ENCODE measurements around the gene HSPA12A. TPM values are rescaled to one million over a fixed set of nuclear protein-coding genes. Genes with fewer than 3 reads are reported as not detected.
A peak's percentile ranks its signal among the peaks of the same experiment; 100 is the strongest.

The HSPA12A gene
- total RNA-seq, 2 experiments from 2014 or later, result 0.06 to 0.08 TPM

GRCh38 chr10:116740971-116741370 is 1.4 kb downstream of the HSPA12A start:
- DNase-seq, result no peak

DNA sequence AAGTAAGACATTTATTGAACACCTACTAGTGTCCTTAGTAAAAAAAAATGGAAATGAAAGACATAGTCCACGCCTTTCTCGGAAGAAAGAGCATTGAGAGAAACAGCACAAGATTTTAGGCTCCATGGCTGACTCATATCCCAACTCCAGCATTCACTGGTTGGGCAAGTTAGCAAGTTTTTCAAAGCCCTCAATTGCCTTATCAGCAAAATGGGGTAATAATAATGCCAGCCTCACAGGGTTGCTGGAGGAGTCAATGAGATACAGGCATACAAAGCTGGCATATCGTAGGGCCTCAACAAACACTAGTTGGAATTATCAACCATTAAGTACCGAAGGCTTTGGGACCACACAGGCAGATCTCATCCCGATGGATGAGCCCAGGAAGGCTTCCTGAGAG is 4.0 kb downstream of the HSPA12A start:
- Mint-ChIP-seq H3K36me3 (peaks cover 2% of the 10 kb centered on the region), H3K4me1 (no peaks in the 10 kb centered on the region), H3K9me3 (peaks cover 2% of the 10 kb centered on the region), H3K27me3 (peaks cover 74% of the 10 kb centered on the region), H3K27ac (no peak overlapping the region), H3K4me3 (no peak overlapping the region)
- no peak for DNase-seq

More at GRCh38 chr10:116740971-116741370, 1.4 kb downstream of the HSPA12A start:
- no peaks in the 10 kb centered on the region for H3K4me1 Mint-ChIP-seq
- H3K36me3 Mint-ChIP-seq, result peaks cover 2% of the 10 kb centered on the region
- peaks cover 2% of the 10 kb centered on the region for H3K9me3 Mint-ChIP-seq
- H3K27ac Mint-ChIP-seq, result no peak overlapping the region
- H3K4me3 Mint-ChIP-seq, result no peak overlapping the region
- peaks cover 76% of the 10 kb centered on the region for H3K27me3 Mint-ChIP-seq

- Mint-ChIP-seq H3K27me3 (peaks cover 77% of the 10 kb centered on the region), H3K4me3 (no peak overlapping the region), H3K27ac (no peak overlapping the region), H3K36me3 (peaks cover 2% of the 10 kb centered on the region), H3K9me3 (peaks cover 2% of the 10 kb centered on the region), H3K4me1 (no peaks in the 10 kb centered on the region)
- DNase-seq, result no peak
Observed at GRCh38 chr10:116737627-116738327, 4.6 kb downstream of the HSPA12A start.

GRCh38 chr10:116733566-116733965 is 8.8 kb downstream of the HSPA12A start:
- Mint-ChIP-seq H3K27me3 (peaks cover 92% of the 10 kb centered on the region), H3K27ac (no peak overlapping the region), H3K9me3 (peaks cover 2% of the 10 kb centered on the region), H3K36me3 (peaks cover 2% of the 10 kb centered on the region), H3K4me3 (no peak overlapping the region), H3K4me1 (no peaks in the 10 kb centered on the region)
- no peak for DNase-seq

GRCh38 chr10:116732573-116732972 is 9.8 kb downstream of the HSPA12A start:
- Mint-ChIP-seq H3K4me1 (no peaks in the 10 kb centered on the region), H3K27ac (no peak overlapping the region), H3K36me3 (peaks cover 2% of the 10 kb centered on the region), H3K9me3 (peaks cover 2% of the 10 kb centered on the region), H3K4me3 (no peak overlapping the region), H3K27me3 (peaks cover 91% of the 10 kb centered on the region)
- DNase-seq, result no peak

DNA sequence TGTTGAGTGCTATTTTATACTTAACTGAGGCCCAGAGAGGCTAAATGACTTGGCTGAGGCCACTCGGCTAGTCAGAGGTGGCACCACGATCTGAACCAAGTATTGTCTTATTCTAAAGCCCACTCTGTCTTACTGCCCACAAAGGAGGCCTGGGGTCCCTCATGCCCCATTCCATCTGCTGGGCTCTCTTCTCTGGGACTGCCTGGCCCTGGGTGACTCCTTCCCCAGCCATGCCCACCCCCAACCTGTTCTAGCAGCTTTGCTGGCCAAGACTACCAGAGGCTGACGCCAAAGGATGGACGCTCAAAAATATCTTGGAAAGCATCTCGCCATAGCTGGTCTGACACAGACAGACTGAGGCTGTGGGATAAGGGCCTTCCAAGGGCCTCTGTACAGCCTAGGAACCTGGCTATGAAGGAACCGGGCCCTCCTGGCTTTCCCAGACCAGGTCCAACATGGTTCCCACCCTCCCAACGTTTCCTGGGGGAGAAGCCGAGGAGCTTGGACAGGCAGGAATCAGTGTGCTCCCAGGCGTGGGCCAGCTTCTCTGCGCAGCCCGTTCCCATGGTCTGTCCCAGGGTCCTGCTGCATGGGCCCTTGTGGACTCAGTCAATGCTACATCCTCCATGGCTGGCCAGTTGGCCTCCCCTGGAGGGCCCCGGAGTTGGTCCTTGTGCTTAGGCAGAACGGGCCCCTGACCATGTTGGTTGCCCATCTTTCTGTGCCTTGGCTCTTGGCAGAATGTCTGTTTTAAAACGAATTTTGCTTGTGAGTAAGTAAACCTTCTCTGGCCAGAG is 11.7 kb downstream of the HSPA12A start:
- no peak overlapping the region for H3K4me3 Mint-ChIP-seq
- H3K36me3 Mint-ChIP-seq, result no peaks in the 10 kb centered on the region
- no peak overlapping the region for H3K27ac Mint-ChIP-seq
- H3K4me1 Mint-ChIP-seq, result no peaks in the 10 kb centered on the region
- H3K9me3 Mint-ChIP-seq, result no peaks in the 10 kb centered on the region
- peaks cover 97% of the 10 kb centered on the region for H3K27me3 Mint-ChIP-seq
- DNase-seq, result no peak

DNA sequence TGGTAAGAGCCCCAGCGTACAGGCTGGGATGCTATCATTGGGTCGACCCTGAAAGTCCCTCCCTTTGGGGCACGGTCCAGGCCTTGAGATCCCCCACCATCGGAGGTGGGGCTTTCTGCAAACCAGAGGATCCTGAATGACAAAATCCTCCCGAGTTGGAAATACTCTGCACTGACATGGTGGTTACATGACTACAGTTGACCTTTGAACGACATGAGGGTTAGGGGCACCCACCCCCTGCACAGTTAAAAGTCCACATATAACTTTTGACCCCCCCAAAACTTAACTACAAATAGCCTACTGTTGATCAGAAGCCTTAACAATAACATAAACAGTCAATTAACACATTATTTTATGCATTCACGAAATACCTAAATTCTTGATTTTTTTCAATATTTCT is 13.1 kb downstream of the HSPA12A start:
- H3K4me1 Mint-ChIP-seq, result peaks cover 10% of the 10 kb centered on the region
- no peaks in the 10 kb centered on the region for H3K9me3 Mint-ChIP-seq
- no peaks in the 10 kb centered on the region for H3K36me3 Mint-ChIP-seq
- H3K4me3 Mint-ChIP-seq, result no peak overlapping the region
- no peak for DNase-seq
- peaks cover 95% of the 10 kb centered on the region for H3K27me3 Mint-ChIP-seq
- H3K27ac Mint-ChIP-seq, result no peak overlapping the region

GRCh38 chr10:116728526-116729096 is 13.8 kb downstream of the HSPA12A start:
- Mint-ChIP-seq H3K27me3 (peaks cover 93% of the 10 kb centered on the region), H3K9me3 (no peaks in the 10 kb centered on the region), H3K4me3 (no peak overlapping the region)

DNA sequence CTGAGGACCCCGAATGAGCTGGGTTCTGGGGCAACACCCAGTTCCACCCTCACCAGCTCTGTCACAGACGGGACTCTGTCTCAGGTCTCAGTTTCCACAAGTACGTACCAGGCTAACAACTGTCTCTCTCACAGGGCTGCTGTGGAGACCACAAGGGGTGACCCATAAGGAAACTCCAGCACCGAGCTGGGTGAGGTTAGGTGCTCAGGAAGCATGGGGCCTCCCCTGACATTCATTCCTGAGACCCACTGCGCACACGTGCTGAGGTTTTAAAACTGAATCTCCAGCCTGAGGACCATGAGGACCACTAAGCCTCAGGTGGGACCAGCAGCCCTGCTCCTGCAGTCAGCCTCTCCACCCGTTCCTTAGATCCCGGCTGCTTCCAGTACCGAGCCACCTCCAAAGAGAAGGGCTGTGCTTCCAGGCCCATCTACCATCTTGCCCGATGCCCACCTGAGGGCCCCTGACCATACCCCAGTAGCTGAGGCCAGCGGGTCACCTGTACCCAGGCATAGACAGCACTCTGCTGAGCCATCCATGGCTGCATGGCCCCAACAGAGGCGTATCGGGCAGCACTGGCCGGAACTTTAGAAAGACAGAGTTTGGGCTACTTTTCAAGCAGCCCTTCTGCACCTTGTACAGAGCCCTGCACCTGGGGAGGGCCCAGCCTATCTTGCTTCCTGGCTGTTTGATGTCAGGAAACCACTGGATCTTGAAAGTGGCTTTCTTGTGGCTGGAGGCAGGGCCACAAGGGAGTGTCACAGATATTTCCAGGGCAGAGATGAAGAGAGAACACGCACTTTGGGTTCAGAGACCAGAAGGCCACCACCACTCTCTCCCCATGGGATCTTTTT is 18.7 kb downstream of the HSPA12A start:
- no peaks in the 10 kb centered on the region for H3K36me3 Mint-ChIP-seq
- H3K9me3 Mint-ChIP-seq, result no peaks in the 10 kb centered on the region
- no peak overlapping the region for H3K4me3 Mint-ChIP-seq
- DNase-seq, result peak; percentile 41
- peaks cover 28% of the 10 kb centered on the region for H3K4me1 Mint-ChIP-seq
- H3K27me3 Mint-ChIP-seq, result peaks cover 87% of the 10 kb centered on the region
- no peak overlapping the region for H3K27ac Mint-ChIP-seq

More at GRCh38 chr10:116728526-116729096, 13.8 kb downstream of the HSPA12A start:
- peaks cover 15% of the 10 kb centered on the region for H3K4me1 Mint-ChIP-seq
- no peaks in the 10 kb centered on the region for H3K36me3 Mint-ChIP-seq
- no peak for DNase-seq
- H3K27ac Mint-ChIP-seq, result no peak overlapping the region

DNA sequence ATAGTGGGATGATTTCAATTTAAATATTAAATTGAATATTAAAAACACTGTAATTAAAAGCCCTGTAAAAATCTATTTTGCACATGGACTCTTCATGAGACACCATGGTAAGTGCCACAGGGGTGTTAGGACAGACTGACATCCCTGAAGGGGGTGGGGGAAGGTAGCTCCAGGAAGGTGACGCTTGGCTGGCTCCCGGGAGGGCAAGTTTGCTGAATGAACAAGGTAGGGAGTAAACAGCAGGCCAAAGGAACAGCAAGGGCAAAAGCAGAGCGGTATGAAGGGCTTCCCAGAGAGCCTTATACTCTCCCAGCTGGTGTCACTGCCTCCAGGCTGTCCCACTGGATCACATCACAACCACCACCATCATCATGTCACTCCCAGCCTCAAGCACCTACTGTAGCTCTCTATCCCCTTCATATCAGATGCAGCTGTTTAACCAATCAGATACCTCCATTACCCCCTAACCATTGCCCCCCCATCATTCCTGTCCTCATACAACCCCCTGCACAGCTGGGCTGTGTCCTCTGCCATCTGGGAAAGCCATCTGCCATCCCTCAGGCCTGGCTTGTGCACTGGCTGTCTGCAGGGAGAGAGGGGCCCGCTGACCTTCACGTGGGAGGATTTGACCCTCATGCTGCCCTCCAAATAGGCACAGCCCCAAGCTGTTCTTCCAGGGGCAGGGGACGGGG is 19.5 kb downstream of the HSPA12A start:
- Mint-ChIP-seq H3K27ac (no peak overlapping the region), H3K27me3 (peaks cover 87% of the 10 kb centered on the region), H3K9me3 (no peaks in the 10 kb centered on the region), H3K36me3 (no peaks in the 10 kb centered on the region), H3K4me1 (peaks cover 28% of the 10 kb centered on the region), H3K4me3 (no peak overlapping the region)
- DNase-seq, result no peak

DNA sequence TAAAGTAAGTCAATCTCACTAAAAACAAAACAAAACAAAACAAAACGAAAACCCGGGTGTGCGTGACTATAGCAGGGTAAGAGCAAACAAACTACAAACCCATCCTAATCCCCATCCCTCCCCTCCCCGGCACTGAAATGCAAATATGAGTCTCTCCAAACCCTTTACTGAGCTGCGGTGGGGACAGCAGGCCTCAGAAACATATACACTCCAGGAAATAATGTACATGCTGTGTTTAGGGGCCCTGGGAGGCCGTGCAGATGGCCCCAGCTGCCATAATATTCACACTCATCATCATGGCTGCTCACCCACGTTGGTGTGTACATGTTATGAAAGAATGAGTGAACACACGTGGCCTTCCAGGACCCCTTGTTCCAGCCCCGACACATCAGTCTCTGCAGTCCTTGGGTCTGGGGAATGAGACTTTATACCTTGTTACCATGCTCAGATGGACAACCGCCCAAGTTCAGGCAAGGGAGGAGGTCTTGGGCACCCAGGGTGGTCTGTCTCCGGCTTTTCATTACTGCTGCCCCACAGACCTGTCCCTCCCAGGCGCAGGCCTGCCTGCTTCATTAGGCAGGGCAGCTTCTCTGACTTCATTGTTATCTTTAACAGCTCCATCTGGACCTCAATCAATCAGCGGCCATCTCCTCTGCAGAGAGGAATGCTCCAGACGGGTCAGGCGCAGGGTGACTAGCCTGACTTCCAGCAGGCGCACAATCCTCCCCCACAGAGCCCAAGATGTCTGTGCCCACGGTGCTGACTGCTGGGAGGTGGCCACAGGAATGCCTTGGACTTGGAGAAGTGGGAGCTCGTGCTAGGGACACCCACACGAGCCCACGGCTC is 20.6 kb downstream of the HSPA12A start:
- H3K36me3 Mint-ChIP-seq, result no peaks in the 10 kb centered on the region
- H3K4me3 Mint-ChIP-seq, result no peak overlapping the region
- peaks cover 28% of the 10 kb centered on the region for H3K4me1 Mint-ChIP-seq
- no peak for DNase-seq
- no peak overlapping the region for H3K27ac Mint-ChIP-seq
- no peaks in the 10 kb centered on the region for H3K9me3 Mint-ChIP-seq
- H3K27me3 Mint-ChIP-seq, result peaks cover 86% of the 10 kb centered on the region

GRCh38 chr10:116720668-116721546 is 21.5 kb downstream of the HSPA12A start:
- peaks cover 86% of the 10 kb centered on the region for H3K27me3 Mint-ChIP-seq
- H3K4me1 Mint-ChIP-seq, result peaks cover 28% of the 10 kb centered on the region
- no peaks in the 10 kb centered on the region for H3K9me3 Mint-ChIP-seq
- H3K4me3 Mint-ChIP-seq, result no peak overlapping the region
- no peaks in the 10 kb centered on the region for H3K36me3 Mint-ChIP-seq
- no peak overlapping the region for H3K27ac Mint-ChIP-seq
- no peak for DNase-seq

DNA sequence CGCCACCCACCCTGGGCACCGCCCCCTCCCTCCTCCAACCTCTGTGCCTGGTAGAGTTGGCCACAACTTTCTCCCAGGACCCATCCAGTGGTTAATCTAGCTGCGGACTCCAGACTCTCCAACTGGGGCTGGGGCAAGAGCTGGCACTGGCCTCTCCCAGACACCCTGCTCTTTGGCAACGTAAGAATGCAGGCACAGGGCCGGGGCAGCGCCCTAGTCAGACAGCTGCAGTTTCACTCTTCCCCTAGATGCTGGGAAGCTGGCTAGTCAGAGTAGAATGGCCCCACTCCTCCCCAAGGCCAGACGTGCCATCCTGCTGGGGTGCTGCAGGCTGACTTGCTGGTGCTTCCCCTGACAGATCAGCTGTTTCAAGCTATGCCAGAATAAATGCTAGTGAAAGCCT is 22.1 kb downstream of the HSPA12A start:
- Mint-ChIP-seq H3K4me3 (no peak overlapping the region), H3K27ac (no peak overlapping the region), H3K4me1 (peaks cover 28% of the 10 kb centered on the region), H3K36me3 (no peaks in the 10 kb centered on the region), H3K27me3 (peaks cover 86% of the 10 kb centered on the region), H3K9me3 (no peaks in the 10 kb centered on the region)
- no peak for DNase-seq
